SK-N-SH (cell line): Measurements from ENCODE around the gene R3HDM2. TPM values are rescaled to one million over a fixed set of nuclear protein-coding genes. Genes with fewer than 3 reads are reported as not detected.

Experiments used
- CTCF ChIA-PET: fragments of 300-600, 350-600 bp; formaldehyde crosslinking; extraction: SDS; loops from one replicate; lab custom pipeline; 2021; lab: Yijun Ruan, JAX
- POLR2A ChIA-PET: fragments of 350-600 bp; sonication (Branson Sonifier 250); formaldehyde crosslinking; extraction: SDS; loops from one replicate; lab custom pipeline; 2020; ENCODE audit warnings: antibody characterized with exemption, inconsistent platforms; lab: Yijun Ruan, JAX
- DNase-seq: peaks from one replicate; pipeline ENCODE4 v3.0.0; 2012
- H2AFZ ChIP-seq: fragments of 200-600 bp; sonication (generic); 2 replicates; pipeline ENCODE4 v1.8.1; 2016; ENCODE audit warnings: antibody characterized with exemption, mild to moderate bottlenecking, low read depth
- H3F3A ChIP-seq: fragments of 200-600 bp; sonication (generic); replicated peaks from 2 replicates; pipeline ENCODE3; 2016; ENCODE audit warnings: antibody characterized with exemption, mild to moderate bottlenecking; ENCODE audit not compliant: insufficient read depth
- H3K27ac ChIP-seq, 2 experiments: fragments of 200-500 bp in 1 of 2; fragments of 200-600 bp in 1 of 2; sonication (Bioruptor generic) in 1 of 2; sonication (generic), shearing (Covaris generic) in 1 of 2; 2 replicates each; pipeline versions ENCODE4 v1.5.1 to v1.6.1; 2014 to 2016; ENCODE audit warnings: low read depth in 2 of 2, inconsistent platforms in 1 of 2, low read length in 1 of 2, mild to moderate bottlenecking in 1 of 2, mixed read lengths in 1 of 2
- H3K27me3 ChIP-seq: fragments of 200-600 bp; sonication (generic), shearing (Covaris generic); 2 replicates; pipeline ENCODE4 v1.6.1; 2016; ENCODE audit warnings: mixed run types; ENCODE audit not compliant: insufficient read depth
- H3K36me3 ChIP-seq, 2 experiments: fragments of 200-500 bp in 1 of 2; fragments of 200-600 bp in 1 of 2; sonication (Bioruptor generic) in 1 of 2; sonication (generic) in 1 of 2; replicated peaks in 1 of 2; 2 replicates each; pipeline versions ENCODE3 to v1.5.1; 2014 to 2016; ENCODE audit warnings: low read length in 1 of 2, mild to moderate bottlenecking in 1 of 2; ENCODE audit not compliant: insufficient read depth in 2 of 2, control insufficient read depth in 1 of 2
- H3K4me1 ChIP-seq, 2 experiments: fragments of 200-500 bp in 1 of 2; fragments of 200-600 bp in 1 of 2; sonication (Bioruptor generic) in 1 of 2; sonication (generic), shearing (Covaris generic) in 1 of 2; 2 replicates each; pipeline versions ENCODE4 v1.5.1 to v1.6.1; 2014 to 2016; ENCODE audit warnings: low read depth in 1 of 2, low read length in 1 of 2, mixed run types in 1 of 2; ENCODE audit not compliant: insufficient read depth in 2 of 2, control insufficient read depth in 1 of 2
- H3K4me2 ChIP-seq: fragments of 200-600 bp; sonication (generic), shearing (Covaris generic); 2 replicates; pipeline ENCODE4 v1.6.1; 2017; ENCODE audit warnings: mixed run types
- H3K4me3 ChIP-seq, 2 experiments: fragments of 200-500 bp in 1 of 2; fragments of 200-600 bp in 1 of 2; sonication (Bioruptor generic) in 1 of 2; sonication (generic), shearing (Covaris generic) in 1 of 2; 2 replicates each; pipeline versions ENCODE4 v1.5.1 to v1.8.1; 2014 to 2016; ENCODE audit warnings: low read depth in 2 of 2, inconsistent platforms in 1 of 2, low read length in 1 of 2, mild to moderate bottlenecking in 1 of 2, mixed read lengths in 1 of 2, moderate library complexity in 1 of 2
- H3K79me2 ChIP-seq: fragments of 200-600 bp; sonication (generic); 2 replicates; pipeline ENCODE4 v1.8.1; 2017; ENCODE audit warnings: mild to moderate bottlenecking; ENCODE audit not compliant: insufficient read depth
- H3K9ac ChIP-seq: fragments of 200-600 bp; sonication (generic); 2 replicates; pipeline ENCODE4 v1.6.1; 2017; ENCODE audit warnings: mixed run types
- H3K9me2 ChIP-seq: fragments of 200-600 bp; sonication (generic); 2 replicates; pipeline ENCODE4 v1.6.1; 2017; ENCODE audit warnings: mixed run types
- H3K9me3 ChIP-seq: fragments of 200-600 bp; sonication (generic); 2 replicates; pipeline ENCODE4 v1.6.1; 2017; ENCODE audit warnings: mixed run types, mild to moderate bottlenecking, moderate library complexity
- H4K20me1 ChIP-seq: fragments of 200-600 bp; sonication (generic); 2 replicates; pipeline ENCODE4 v1.6.1; 2017; ENCODE audit warnings: mild to moderate bottlenecking, mixed run types; ENCODE audit not compliant: insufficient read depth
- FOXJ3 ChIP-seq: sonication (generic); formaldehyde crosslinking; IDR thresholded peaks from 2 replicates; pipeline ENCODE4 v1.5.1; 2020; ENCODE audit warnings: mild to moderate bottlenecking, missing genetic modification reagents
- GABPA ChIP-seq: IDR thresholded peaks from 2 replicates; pipeline ENCODE4 v1.4.0; 2012; ENCODE audit warnings: low read depth, mild to moderate bottlenecking
- GATA2 ChIP-seq: sonication (generic); formaldehyde crosslinking; IDR thresholded peaks from 2 replicates; pipeline ENCODE4 v1.5.0; 2020; ENCODE audit warnings: mild to moderate bottlenecking, missing genetic modification reagents
- IRF3 ChIP-seq: fragments of 150-350 bp; IDR thresholded peaks from 2 replicates; pipeline ENCODE4 v1.6.1; 2016; ENCODE audit warnings: mild to moderate bottlenecking, low read depth, low read length
- JUND ChIP-seq: IDR thresholded peaks from 2 replicates; pipeline ENCODE4 v1.4.0; 2012
- MAX ChIP-seq: IDR thresholded peaks from 2 replicates; pipeline ENCODE4 v1.4.0; 2012; ENCODE audit warnings: low read depth
- MEF2A ChIP-seq: IDR thresholded peaks from 2 replicates; pipeline ENCODE4 v1.4.0; 2012; ENCODE audit warnings: low read depth, borderline replicate concordance
- MXI1 ChIP-seq: IDR thresholded peaks from 2 replicates; pipeline ENCODE4 v1.6.1; 2012; ENCODE audit warnings: mild to moderate bottlenecking, low read depth, low read length, improper control_type of control experiment
- NFIC ChIP-seq: IDR thresholded peaks from 2 replicates; pipeline ENCODE4 v1.4.0; 2012; ENCODE audit warnings: borderline replicate concordance
- POLR2AphosphoS5 ChIP-seq: IDR thresholded peaks from 2 replicates; pipeline ENCODE4 v1.6.1; 2012; ENCODE audit warnings: low read depth, low read length
- RAD21 ChIP-seq: IDR thresholded peaks from 2 replicates; pipeline ENCODE4 v1.6.1; 2012; ENCODE audit warnings: mild to moderate bottlenecking, low read length
- RCOR1 ChIP-seq: fragments of 150-350 bp; IDR thresholded peaks from 2 replicates; pipeline ENCODE4 v1.6.1; 2017; ENCODE audit warnings: antibody characterized with exemption, low read length
- RXRA ChIP-seq: IDR thresholded peaks from 2 replicates; pipeline ENCODE4 v1.4.0; 2012; ENCODE audit warnings: low read depth, mild to moderate bottlenecking, borderline replicate concordance
- TAF1 ChIP-seq: IDR thresholded peaks from 2 replicates; pipeline ENCODE4 v1.6.1; 2012; ENCODE audit warnings: low read depth, mild to moderate bottlenecking, low read length, moderate library complexity, borderline replicate concordance
- TCF12 ChIP-seq: IDR thresholded peaks from 2 replicates; pipeline ENCODE4 v1.4.0; 2012
- TEAD4 ChIP-seq: IDR thresholded peaks from 2 replicates; pipeline ENCODE4 v1.4.0; 2012; ENCODE audit warnings: mild to moderate bottlenecking, borderline replicate concordance; ENCODE audit not compliant: insufficient read depth
- USF1 ChIP-seq: IDR thresholded peaks from 2 replicates; pipeline ENCODE4 v1.4.0; 2012; ENCODE audit warnings: low read depth, borderline replicate concordance
- ZBTB33 ChIP-seq: IDR thresholded peaks from 2 replicates; pipeline ENCODE4 v1.4.0; 2012; ENCODE audit warnings: low read depth, borderline replicate concordance
- WGBS: methylation state at CpG from one replicate; pipeline ENCODE4 v1.1.6; 2017; ENCODE audit warnings: low lambda C conversion rate; 5-methylcytosine and 5-hydroxymethylcytosine counted together
- polyA plus RNA-seq, 3 experiments: library from polyadenylated mRNA; depleted of rRNA; stranded (reverse); fragments of >200 nt; gene quantifications; 2 replicates each; pipeline ENCODE4 v1.2.3, GENCODE V29; 2012

R3HDM2 gene
- polyA plus RNA-seq, 1 of the 3 experiments (the other 2 are of a cell fraction), result 23.1 TPM

GRCh38 chr12:57479376-57480115 lies 48.7 kb upstream of the R3HDM2 start, which contains the start of gene ARHGAP9 (continued):
- TF ChIP-seq RXRA, result no peak
- TF ChIP-seq TAF1, result no peak
- TF ChIP-seq RCOR1, result no peak
- TF ChIP-seq GABPA, result no peak
- no peak for TF ChIP-seq TEAD4
- TF ChIP-seq GATA2 (CRISPR knock-in tag), result no peak
- no peak for TF ChIP-seq RAD21

- no peaks in the 10 kb centered on the region for H4K20me1 ChIP-seq
- no peak overlapping the region for H2AFZ ChIP-seq
- DNase-seq, result no peak
- no peak overlapping the region for H3K27ac ChIP-seq
- no peaks in the 10 kb centered on the region for H3K79me2 ChIP-seq
- ChIA-PET CTCF (interaction anchor here (1.4 to 1.5 kb wide), 2 partner anchors 15 to 80 kb away, joined by 4 read pairs; no protein-coding TSS in a partner anchor), POLR2A (no interaction called here)
- 63% methylated on average over 10 of the region's 10 CpGs for WGBS
- no peaks in the 10 kb centered on the region for H3K36me3 ChIP-seq
- no peaks in the 10 kb centered on the region for H3K9me2 ChIP-seq
- H3K4me1 ChIP-seq, result peaks cover 0 to 10% of the 10 kb centered on the region in 2 experiments; a peak in 3 of 4 replicates
- H3F3A ChIP-seq, result peaks cover 5% of the 10 kb centered on the region
- H3K27me3 ChIP-seq, result peaks cover 27% of the 10 kb centered on the region
- H3K4me3 ChIP-seq, result no peak overlapping the region
- no peak overlapping the region for H3K4me2 ChIP-seq
- H3K9ac ChIP-seq, result no peak overlapping the region
- TF ChIP-seq MEF2A (no peak), MAX (no peak), USF1 (no peak), NFIC (no peak), TCF12 (no peak), IRF3 (no peak), MXI1 (no peak), GABPA (no peak), POLR2AphosphoS5 (no peak), TAF1 (no peak), FOXJ3 (CRISPR knock-in tag) (no peak), JUND (no peak), ZBTB33 (no peak)
- no peaks in the 10 kb centered on the region for H3K9me3 ChIP-seq
Observed at GRCh38 chr12:57479043-57479375, 48.2 kb upstream of the R3HDM2 start.
